RWPE1 (cell line): ENCODE measurements around the gene PRKAR1A.
A peak's percentile ranks its signal among the peaks of the same experiment; 100 is the strongest.
"Not testable (repeated sequence)": the region's sequence is repeated elsewhere in the genome, so short reads cannot be mapped to it uniquely, and the experiment has no call there.

ENCODE experiments used
- CTCF ChIA-PET: fragments of 350-600 bp; sonication (Branson Sonifier 250); formaldehyde crosslinking; extraction: SDS; loops from one replicate; lab custom pipeline; 2021; lab: Yijun Ruan, JAX
- POLR2A ChIA-PET: fragments of 400-600 bp; formaldehyde crosslinking; extraction: SDS; loops from one replicate; lab custom pipeline; 2020; ENCODE audit warnings: antibody characterized with exemption; ENCODE audit not compliant: low non-redundant PET; lab: Yijun Ruan, JAX
- DNase-seq: peaks from one replicate; pipeline ENCODE4 v3.0.0; 2012; ENCODE audit warnings: low spot score
- H3K27ac ChIP-seq: fragments of 450-650 bp; 2 replicates; pipeline ENCODE4 v1.5.1; 2017
- TF ChIP-seq, protein P1 (sequence below): fragments of 450-650 bp; conservative IDR thresholded peaks from 2 replicates; pipeline ENCODE4 v1.5.1; 2017; ENCODE audit warnings: low read depth, mild to moderate bottlenecking

Gene PRKAR1A

DNA sequence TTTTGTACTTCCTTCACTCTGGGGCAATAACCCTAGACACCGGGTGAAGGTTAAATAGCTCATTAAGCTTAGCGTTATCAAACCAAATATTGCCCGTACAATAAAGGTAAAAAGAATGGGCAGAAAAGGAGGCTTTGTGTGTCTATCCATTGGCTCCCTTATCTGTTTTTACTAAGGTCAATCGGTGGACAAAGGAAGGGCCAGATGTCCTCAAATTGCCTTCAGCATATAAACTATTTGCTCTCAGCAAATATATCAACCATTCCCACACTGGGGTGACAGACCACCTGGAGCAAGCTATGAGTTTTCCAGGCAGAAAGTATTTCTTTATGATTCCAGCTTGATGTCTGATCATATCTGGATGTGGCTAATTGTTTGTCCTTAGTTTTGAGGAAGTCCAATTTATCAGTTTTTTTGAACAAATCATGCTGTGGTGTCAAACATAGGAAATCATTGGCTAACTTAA is 29.6 kb upstream of the PRKAR1A start:
- ChIA-PET CTCF (interaction anchor here (0.6 kb wide), 1 partner anchor 756 kb away, joined by 6 read pairs; no protein-coding TSS in a partner anchor), POLR2A (no interaction called here)
- DNase-seq = no peak
- no peak overlapping the region for H3K27ac ChIP-seq
- TF ChIP-seq, protein P1, sequence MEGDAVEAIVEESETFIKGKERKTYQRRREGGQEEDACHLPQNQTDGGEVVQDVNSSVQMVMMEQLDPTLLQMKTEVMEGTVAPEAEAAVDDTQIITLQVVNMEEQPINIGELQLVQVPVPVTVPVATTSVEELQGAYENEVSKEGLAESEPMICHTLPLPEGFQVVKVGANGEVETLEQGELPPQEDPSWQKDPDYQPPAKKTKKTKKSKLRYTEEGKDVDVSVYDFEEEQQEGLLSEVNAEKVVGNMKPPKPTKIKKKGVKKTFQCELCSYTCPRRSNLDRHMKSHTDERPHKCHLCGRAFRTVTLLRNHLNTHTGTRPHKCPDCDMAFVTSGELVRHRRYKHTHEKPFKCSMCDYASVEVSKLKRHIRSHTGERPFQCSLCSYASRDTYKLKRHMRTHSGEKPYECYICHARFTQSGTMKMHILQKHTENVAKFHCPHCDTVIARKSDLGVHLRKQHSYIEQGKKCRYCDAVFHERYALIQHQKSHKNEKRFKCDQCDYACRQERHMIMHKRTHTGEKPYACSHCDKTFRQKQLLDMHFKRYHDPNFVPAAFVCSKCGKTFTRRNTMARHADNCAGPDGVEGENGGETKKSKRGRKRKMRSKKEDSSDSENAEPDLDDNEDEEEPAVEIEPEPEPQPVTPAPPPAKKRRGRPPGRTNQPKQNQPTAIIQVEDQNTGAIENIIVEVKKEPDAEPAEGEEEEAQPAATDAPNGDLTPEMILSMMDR = no peak

DNA sequence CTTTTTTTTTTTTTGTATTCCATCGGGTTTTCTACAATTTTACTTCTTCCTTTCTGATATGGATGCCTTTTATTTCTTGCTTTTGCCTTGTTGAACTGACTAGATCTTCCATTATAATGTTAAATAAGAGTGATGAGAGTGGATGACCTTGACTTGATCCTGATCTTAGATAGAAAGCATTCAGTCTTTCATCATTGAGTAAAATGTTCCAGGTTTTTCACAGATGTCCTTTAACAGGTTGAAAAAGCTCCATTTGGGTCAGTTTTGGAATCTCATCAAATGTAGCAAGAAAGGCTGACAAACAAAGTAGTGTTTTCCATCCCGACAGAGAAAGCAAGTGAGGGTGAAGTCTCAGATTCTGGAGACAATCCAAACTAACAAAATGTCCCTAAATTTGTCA is 27.8 kb upstream of the PRKAR1A start:
- DNase-seq = no peak
- TF ChIP-seq, protein P1 = no peak
- ChIA-PET POLR2A (no interaction called here), CTCF (no interaction called here)
- H3K27ac ChIP-seq = no peak overlapping the region

DNA sequence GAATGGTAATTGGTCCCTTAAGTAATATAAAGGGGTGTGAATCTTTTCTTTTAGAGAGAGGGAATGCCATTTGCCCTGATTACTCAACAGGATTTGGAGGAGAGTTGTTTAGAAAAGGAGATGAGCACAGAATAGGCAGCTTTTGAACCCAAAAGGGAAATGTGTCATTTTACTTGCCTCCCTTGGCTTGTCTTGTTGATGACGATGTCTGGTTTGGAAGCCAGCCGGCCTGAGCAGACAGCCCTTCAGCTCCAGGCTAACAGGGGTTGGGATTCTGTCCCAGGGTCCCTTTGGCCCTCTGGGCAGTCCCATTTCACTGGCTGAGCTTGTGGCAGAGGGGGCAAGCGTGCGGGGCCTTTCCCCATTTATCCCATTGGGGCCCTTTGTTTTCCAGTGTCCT is 22.3 kb upstream of the PRKAR1A start:
- H3K27ac ChIP-seq = no peak overlapping the region
- CTCF ChIA-PET = no interaction called here
- POLR2A ChIA-PET = no interaction called here
- DNase-seq = no peak
- TF ChIP-seq, protein P1 = no peak

DNA sequence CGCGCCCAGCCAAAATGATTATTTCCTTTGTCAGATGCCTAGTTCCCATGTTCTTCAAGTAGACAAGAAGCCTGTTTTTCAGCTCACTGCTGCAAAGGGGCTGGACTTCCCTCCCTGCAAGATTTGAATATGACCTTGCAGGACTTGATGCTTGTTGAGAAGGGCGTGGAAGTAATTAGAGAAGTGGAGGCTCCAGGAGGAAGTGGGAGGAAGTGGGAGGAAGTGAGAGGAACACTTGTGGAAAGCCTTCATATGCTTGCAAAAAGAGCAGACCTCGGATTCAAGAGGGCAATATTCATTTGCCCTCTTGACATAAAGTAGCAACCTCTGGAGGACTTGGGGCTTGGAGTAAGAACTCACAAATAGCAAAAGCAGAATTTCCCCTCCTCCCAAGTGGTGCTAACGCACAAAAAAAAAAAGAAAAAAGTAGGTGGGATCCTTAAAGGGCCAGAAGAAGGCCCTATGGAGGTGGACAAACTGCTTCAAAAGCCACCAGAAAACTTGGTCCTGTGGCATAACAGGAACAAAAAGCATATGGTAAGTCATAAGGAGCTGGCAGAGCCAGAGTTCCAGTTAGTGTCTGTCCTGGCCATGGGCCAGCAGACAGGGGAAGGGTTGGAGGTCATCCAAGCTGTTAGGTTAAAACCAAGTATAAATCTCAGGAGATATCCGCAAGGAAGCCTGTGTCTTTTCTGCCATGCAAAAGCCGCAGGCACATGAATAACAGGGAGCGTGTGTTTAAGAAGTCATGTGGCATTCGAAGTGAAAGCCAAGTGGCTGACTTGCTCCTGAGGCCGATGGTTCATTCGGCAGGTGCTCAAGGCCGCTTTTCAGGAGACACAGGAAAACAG is 20.6 kb upstream of the PRKAR1A start:
- peak overlapping the region; percentile 63 for H3K27ac ChIP-seq
- DNase-seq = no peak
- TF ChIP-seq, protein P1 = no peak
- POLR2A ChIA-PET = no interaction called here
- CTCF ChIA-PET = no interaction called here

DNA sequence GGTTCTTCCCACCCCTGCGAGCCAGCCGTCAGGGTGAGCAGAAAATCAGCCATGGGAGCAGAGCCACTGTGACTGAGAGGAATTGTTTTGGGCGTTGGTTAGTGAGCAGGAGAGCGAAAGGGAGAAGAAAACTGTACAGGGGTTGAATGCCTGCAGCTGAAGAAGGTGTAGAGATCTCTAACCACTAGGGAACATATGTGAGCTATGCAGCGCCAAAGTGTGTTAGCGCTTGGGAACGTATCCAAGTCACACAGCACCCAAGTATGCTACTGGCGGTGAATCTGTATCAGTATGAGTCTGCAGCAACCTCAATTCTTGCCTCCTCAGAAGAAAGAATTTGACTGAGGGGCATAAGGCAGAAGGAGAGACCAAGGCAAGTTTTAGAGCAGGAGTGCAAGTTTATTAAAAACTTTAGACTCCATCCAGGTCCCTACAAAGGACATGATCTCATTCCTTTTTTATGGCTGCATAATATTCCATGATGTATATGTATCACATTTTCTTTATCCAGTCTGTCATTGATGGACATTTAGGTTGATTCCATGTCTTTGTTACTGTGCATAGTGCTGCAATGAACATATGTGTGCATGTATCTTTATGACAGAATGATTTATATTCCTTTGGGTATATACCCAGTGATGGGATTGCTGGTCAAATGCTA is 19.7 kb upstream of the PRKAR1A start:
- CTCF ChIA-PET = interaction anchor here (0.9 kb wide), 1 partner anchor 10 kb away, joined by 3 read pairs; no protein-coding TSS in a partner anchor
- H3K27ac ChIP-seq = peak overlapping the region; percentile 63
- DNase-seq, POLR2A ChIA-PET: not testable (repeated sequence)

DNA sequence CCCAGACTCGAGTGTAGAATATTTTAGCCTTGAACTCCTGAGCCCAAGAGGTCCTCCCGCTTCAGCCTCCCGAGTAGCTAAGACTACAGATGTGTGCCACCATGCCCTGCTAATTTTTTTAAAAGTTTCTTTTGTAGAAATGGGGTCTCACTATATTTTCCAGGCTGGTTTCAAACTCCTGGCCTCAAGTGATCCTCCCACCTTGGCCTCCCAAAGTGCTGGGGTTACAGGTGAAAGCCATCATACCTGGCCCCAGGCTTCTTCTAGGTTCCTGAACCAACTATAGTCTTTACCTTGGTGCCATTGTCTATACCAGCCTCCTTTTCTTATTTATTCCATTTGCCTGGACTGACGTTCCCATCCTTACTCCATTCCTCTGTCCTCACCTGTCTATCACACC is 17.1 kb upstream of the PRKAR1A start:
- DNase-seq = no peak
- ChIA-PET POLR2A (no interaction called here), CTCF (no interaction called here)
- TF ChIP-seq, protein P1 = no peak
- H3K27ac ChIP-seq = no peak overlapping the region
